ENCODE data around the gene APOBEC3H.

Gene APOBEC3H

DNA sequence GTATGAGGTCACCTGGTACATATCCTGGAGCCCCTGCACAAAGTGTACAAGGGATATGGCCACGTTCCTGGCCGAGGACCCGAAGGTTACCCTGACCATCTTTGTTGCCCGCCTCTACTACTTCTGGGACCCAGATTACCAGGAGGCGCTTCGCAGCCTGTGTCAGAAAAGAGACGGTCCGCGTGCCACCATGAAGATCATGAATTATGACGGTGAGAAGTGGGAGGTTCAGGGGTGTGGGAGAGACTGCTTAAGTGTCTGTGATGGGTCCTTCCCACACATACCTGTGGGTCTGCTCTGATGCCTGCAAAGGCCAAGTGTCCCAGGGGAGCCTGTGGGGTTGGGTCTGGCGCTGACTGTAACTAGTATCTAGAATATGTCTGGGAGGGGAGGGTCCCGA, 16.0 kb upstream of the APOBEC3H start:
- no peak for DNase-seq (ENCODE audit: low read depth)

DNA sequence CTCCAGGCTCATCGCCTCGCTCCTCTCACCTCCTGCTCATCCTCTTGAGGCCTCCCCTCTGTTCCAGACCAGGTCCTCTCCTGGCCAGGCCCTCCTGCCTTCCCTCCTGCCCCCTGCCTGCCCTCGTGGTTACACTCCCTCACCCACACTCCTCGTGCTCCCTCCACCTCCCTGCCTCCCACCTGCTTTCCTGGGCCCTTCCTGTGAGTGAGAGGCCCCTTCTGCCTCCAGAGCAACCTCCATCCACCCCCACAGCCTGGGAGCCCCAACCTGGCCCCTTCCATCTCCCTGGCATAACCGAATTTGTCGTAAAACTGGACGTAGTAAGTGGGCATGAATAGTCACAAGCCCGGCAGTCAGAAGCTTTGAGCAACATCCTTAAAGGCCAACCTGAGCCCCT, 15.4 kb upstream of the APOBEC3H start:
- DNase-seq (ENCODE audit: low read depth), result no peak

DNA sequence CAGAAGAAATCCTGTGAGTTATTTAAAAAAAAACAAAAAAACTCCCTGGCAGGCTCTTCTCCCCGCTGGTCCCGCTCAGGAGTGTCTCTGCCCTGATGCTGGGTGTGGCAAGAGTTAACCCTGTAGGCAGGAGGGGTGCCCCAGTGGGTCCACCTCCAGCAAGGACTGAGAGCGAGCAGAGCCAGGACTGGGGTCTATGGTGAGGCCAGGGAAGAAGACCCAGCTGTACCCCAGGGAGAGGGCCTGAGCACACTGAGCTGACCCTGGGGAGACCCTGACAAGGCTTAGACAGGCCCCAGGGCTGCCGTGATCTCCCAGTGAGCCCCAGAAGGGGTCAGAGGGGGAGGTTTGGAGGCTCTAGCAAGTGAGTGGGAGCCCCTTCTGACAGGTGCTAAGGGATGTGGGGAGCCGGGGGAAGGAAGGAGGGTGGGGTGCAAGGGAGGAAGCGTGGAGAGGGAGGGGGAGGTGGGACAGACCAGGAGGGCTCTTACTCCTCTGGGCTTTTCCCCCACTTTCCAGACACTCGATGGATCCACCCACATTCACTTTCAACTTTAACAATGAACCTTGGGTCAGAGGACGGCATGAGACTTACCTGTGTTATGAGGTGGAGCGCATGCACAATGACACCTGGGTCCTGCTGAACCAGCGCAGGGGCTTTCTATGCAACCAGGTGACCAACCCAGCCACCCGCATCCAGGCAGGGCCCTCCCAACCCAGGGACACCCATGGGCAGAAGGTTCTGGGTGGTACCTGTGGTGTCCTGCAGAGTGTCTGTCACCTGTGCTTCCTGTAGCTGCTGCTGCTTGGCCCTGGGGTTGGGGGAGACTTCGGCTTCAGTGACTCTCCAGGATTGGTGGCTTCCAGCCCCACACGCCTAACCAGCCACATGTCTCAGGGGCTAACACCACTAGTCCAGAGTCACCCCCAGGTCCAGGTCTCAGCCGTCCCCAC, 13.6 kb upstream of the APOBEC3H start:
- DNase-seq (ENCODE audit: low read depth), result no peak

DNA sequence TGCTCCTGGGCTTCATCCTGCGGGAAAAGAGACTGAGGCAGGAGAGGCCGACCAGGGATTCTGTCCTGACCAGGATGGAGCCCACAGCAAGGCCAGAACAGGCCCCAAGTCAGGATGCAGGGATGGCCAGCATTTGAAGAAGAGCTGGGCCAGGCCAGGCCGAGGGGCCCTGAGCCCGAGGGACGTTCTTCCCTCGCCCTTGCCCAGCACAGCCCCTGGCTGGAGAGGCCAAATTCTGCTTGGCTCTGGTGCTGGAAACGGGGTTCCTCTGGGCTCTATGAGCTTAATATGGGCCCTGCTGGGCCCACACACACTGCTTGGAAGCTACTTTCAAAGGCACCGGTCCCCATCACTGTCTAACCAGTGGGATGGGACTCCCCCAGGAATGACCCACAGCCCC, 12.4 kb upstream of the APOBEC3H start:
- DNase-seq (ENCODE audit: low read depth), result no peak

DNA sequence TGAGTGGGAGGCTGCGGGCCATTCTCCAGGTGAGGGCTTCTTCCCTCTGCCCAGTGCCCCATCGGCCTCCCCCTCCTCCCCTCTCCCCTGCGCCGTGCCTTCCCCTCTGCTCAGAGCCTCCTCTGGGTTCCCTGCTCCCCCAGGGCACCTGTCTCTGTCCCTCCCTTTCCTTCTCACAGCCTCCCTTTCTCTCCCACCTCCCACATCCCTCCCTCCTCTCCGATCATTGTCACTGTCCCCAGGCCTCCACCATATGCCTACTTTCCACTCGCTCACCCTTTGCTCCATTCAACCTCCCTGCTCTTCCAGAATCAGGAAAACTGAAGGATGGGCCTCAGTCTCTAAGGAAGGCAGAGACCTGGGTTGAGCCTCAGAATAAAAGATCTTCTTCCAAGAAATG, 9.9 kb upstream of the APOBEC3H start:
- DNase-seq (ENCODE audit: low read depth), result no peak

DNA sequence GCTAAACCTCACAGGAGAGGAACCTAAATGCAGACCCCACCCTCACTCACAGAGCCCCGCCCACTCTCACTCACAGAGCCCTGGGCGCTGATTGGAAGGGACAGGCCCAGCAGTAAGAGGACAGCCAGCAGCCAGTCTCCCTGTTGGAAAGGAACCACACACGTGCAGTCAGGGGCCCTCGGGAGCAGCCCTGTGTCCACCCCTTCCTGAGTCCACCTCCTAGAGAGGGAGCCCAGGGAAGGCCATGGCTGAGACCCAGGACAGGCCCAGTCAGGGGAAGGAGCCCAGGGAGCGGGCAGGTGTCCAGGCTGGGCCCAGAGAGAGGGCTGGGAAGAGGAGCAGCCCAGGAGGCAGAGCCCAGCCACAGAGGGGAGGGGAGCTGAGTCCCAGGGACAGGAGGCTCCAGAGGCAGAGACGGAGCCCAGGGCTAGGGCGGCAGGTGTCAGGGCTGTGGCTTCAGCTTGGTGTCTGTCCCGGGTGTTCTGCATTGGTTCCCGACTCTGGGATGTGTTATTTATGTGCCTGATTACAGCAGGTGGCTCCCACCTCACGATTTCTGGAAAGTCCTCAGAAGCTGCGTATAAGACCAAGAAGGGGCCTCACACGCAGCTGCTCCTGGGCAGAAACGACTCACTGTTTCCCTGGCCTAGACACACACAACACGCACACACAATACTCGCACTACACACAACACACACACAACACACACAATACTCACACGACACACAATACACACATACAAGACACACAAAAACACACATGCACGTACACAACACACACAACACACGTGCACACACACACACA, 9.0 kb upstream of the APOBEC3H start:
- no peak for DNase-seq (ENCODE audit: low read depth)

DNA sequence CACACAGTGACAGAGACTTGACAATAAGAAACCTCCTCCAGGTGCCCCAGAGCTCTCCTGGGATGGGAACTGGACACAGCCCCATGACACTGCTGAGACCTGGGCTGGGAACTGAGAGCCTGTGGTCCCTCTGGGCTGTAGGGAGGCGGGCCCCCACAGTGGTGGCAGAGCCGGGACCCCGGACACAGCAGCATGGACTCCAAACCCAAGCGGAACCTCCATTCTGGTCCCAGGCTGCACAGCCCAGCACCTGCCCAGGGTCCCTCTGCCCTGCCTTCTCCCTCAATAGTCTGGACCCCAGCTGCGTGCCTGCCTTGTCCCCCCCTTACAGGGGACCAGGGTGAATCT, 8.4 kb upstream of the APOBEC3H start:
- DNase-seq (ENCODE audit: low read depth), result no peak

DNA sequence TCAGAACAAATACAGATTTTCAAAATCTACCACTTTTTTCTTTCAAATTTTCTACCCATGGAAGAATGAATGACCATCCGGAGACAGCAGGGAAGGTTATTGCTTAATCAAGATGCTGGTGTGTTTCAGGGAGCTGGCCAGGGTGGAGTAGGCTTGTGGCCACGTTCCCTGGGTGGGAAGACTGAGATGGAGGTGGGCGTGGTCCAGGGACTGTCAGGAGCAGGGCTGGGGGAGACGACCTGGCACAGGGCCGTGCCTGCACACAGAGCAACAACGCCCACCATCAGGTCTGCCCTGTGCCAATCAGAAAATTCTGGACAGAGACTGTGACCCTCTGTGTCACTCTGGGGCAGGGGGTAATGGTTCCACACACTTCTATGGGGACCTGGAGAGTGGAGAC, 7.1 kb upstream of the APOBEC3H start:
- DNase-seq (ENCODE audit: low read depth), result no peak

DNA sequence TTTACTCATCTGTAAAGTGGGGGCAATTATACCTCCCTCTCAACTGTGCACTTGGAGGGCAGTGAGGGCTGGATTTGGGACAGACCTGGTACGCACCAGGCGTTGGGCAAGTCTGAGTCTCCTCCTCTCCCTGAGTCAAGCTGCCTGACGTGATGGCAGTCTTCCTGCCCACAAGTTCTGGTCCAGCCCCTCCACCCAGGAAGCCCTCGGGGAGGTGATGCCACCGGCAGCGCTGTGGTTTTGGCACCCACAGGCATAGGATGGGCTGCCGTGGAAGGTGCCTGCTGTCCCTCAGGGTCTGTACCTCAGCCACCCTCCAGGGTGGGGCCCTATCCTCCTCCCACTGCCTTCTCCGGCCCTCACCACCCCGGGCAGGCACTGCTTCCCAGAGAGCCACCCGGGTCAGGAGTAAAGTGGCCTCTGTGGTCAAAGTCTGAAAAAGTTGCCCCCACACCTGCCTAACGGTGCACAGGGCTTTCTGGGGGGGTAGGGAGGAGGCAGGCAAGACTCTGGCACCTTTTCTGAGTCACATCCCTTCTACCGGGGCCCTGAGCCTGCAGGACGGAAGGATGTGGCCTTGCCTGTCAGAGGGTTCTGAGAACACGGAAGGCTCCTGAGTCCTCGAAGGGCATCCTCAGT, 6.5 kb upstream of the APOBEC3H start:
- peak; percentile 83 for DNase-seq (ENCODE audit: low read depth)

DNA sequence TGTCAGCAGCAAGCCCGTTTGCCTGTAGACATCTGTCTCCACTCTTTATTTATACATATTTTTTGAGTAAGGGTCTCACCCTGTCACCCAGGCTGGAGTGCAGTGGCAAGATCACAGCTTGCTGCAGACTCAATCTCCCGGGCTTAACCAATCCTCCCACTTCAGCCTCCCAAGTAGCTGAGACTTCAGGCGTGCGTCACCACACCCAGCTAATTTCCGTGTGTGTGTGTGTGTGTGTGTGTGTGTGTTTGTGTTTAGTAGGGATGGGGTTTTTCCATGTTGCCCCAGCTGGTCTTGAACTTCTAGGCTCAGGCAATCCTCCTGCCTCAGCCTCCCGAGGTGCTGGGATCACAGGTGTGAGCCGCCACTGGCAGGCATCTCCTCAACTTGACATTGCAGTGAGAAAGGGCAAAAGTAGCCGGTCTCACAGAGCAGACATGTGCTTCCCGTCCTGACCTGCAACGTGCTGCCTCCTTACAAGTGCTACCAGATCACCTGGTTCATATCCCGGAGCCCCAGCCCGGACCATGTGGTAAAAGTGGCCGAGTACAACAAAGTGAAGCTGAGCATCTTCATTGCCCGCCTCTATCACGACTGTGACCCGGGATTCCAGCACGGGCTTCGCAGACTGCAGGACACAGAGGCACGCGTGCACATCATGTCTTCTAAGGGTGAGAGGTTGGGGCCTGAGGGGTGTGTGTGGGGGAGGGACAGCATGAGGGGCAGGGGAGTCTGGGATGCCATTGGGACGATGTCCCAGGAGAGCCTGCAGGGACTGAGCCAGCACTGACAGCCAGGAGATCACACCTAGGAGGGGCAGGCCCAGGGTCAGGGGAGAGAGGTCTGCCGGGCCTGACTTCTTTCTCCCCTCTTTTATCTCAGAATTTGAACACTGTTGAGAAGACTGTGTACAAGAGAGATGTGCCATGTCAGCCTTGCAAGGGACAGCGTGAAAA, 5.6 kb upstream of the APOBEC3H start:
- DNase-seq (ENCODE audit: low read depth), result no peak

DNA sequence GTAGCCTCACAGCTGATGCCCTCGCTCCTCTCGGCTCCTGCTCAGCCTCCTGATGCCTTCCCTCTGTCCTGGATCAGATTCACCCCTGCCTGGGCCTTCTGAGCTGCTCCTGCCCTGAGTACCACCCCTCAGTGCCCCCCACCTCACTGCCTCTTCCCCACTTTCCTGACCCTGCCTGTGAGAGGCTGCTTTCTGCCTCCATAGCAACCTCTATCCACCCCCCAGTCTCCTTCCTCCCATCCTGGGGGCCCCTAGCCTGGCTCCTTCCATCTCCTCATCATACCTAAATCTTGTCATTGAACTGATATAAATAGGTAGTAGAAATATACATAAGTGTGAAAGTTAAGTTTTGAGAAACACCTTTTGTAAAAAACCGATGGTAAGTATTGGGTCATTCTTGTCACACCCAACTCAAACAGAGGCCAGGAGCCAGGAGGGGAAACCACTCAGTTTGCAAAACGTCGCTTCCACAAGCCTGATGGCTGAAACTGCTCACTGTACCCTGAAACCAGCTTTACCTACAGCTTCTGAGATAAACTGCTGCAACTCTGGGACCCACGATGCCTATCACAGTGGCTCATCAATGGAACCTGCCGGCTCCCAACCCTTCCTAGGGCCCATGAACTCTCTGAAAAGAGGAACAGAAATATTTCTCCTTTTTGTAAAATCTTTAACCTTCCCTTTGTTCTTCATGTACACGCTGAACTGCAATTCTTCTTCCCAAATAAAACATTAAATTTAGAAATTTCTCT, 4.8 kb upstream of the APOBEC3H start:
- no peak for DNase-seq (ENCODE audit: low read depth)

DNA sequence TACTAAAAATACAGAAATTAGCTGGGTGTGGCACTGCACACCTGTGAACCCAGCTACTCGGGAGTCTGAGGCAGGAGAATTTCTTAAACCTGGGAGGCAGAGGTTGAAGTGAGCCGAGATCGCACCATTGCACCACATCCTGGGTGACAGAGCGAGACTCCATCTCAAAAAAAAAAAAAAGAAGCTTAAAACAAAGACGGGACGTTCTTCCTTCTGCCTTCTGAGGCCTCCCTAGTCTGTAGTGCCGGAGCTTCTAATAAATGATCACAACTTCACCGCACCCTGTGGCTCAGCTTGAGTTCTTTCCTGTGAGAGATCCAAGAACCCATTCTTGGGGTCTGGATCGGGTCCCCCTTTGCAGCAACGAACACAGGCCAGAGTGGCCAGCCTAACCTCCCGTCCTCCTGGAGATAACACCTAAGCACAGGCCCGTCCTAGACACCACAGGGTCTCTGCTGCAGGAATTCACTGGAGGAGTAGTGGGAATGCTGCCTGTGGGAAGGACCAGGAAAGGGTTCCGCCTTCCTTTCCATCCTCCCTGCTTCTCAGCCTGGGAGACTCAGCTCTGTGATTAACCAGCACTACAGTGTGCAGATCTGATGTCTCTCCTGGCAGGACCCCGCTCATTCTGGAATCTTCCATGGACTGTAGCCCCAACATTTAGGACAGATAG, 2.2 kb upstream of the APOBEC3H start:
- no peak for DNase-seq (ENCODE audit: low read depth)

DNA sequence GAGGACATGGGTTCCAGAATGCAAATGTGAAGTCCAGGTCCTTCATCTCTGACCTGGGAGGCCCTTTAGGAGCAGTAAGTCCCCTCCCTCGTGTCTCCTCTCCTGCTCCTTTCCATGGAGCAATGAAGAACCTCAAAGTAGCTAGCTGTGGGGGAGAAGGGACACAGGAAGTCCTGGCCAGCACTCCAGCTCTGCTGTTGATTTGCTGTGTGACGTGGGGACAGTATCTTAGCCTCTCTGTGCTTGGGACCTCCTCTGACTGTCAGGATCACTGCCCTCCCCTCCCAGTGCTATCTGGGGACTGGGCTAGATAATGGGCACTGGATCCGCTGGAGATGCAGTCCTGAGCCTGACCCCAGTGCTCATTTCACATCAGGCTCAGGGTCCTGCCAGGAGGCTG, 1.1 kb upstream of the APOBEC3H start:
- no peak for DNase-seq (ENCODE audit: low read depth)

DNA sequence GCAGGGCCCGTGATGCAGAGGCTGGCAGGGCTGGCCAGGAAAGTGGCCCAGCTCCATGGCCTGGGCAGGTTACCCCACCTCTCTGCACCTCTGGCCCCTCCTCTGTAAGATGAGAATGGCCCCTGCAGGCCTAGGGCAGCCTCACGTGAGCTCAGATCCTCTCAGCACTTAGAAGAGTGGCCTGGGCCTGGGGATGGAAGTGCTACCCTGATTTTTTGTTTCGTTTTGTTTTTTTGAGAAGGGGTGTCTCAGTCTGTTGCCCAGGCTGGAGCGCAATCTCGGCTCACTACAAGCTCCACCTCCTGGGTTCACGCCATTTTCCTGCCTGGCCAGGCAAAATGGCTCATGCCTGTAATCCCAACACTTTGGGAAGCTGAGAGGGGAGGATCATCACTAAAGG, 982 bp downstream of the APOBEC3H start:
- DNase-seq (ENCODE audit: low read depth), result no peak

DNA sequence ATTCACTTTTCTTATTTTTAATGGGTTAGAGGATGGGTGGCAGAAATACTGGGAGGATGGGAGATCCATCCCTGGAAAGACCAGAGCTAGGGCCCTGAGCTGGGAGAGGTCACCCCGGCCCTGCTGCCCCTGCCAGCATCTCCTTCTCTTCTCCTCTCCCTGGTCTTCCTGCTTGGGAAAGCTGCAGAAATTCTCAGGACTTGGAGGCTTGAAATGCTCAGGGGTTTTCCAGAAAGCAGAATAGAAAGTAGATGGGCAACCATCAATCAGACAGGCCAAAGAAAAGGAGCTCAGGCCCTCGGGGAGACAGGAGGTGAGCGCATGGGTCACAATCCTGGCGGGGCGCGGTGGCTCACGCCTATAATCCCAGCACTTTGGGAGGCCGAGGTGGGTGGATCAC, 1.5 kb downstream of the APOBEC3H start:
- DNase-seq (ENCODE audit: low read depth), result no peak

DNA sequence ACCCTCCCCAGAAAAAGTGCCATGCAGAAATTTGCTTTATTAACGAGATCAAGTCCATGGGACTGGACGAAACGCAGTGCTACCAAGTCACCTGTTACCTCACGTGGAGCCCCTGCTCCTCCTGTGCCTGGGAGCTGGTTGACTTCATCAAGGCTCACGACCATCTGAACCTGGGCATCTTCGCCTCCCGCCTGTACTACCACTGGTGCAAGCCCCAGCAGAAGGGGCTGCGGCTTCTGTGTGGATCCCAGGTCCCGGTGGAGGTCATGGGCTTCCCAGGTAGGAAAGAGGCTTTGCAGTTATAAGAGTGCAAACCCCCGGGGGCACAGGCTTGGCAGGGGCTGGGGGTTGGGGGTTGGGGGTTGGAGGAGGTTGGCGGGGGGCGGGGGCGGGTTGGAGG, 4.2 kb downstream of the APOBEC3H start:
- no peak for DNase-seq (ENCODE audit: low read depth)

DNA sequence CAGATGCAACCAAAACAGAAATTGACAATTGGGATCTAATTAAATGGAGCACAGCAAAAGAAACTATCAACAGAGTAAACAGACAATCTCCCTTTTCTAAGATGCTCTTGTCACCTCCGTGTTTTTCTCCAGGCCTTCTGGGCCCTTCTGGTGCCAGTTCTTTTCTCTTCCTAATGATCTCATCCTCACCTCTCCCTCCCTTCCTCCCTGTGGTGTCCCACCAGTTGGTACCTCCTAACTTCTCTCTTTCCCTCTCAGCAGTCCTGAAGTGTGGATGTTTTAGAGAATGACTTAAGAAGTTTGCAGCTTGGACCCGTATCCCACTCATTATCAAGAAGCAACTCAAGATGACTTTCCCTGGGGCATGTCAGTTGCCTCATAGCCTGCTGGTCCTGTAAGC, 6.4 kb downstream of the APOBEC3H start:
- no peak for DNase-seq (ENCODE audit: low read depth)

DNA sequence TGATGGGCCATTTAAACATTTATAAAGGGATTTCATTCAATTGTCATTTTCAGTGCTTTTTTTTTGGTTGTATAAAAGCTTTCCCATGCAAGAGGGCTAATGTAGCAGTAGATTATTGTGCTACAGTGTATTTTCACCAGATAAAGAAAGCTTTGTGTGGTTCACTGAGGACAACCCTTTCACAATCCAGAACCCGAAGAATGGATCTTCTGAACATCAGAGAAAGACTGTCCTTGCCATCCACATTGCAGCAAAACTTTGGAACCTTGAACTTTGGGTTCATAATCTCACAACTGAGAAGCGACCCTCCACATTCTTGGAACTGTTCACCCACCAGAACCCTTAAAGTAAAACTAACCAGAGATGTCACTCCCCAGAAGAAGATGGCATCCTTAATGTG, 9.3 kb downstream of the APOBEC3H start:
- DNase-seq (ENCODE audit: low read depth), result no peak

DNA sequence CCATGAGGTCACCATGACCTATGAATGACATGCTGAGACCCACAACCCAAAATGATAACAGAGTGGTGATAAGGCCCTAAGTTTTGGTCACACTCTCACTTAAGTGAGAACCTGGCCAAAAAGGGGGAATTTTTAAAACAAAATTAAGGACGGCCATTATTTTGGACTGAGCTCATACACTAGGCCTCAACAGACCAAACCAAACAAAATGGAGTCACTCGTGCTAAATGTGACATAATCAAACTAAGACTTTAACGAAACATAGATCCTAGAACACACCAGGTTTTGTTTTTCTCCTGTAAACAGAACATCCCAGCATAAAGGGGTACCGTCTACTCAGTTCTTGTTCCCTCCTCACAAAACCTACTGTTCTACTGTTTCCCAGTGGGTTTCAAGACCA, 11.4 kb downstream of the APOBEC3H start:
- no peak for DNase-seq (ENCODE audit: low read depth)

DNA sequence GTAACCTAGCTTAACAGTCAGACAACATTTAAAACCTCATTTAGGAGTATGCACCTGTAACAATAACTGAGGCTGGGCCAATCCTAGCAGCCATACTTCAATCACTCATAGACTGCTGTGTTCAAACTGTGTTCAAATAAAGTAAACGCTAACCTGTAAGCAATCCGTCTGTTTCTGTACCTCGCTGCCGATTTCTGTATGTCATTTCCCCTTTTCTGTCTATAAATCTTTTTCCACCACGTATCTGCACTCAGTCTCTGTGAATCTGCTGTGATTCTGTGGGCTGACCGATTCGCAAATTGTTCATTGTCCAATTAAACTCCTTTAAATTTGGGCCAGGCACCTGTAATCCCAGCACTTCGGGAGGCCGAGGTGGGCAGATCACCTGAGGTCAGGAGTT, 12.3 kb downstream of the APOBEC3H start:
- DNase-seq (ENCODE audit: low read depth), result no peak

Measured in activated T-helper 1 cell treated with Interleukin-2 at 50 U/mL for 16 hours (primary cell).